Activated T-helper 1 cell treated with anti-CD3 and anti-CD28 coated beads, Interleukin-2, amount 50 U/mL, for 16 hours (primary cell): Measurements from ENCODE around the gene TRIM48.
"Not testable (repeated sequence)": the region's sequence is repeated elsewhere in the genome, so short reads cannot be mapped to it uniquely, and the experiment has no call there.

Experiments
- DNase-seq, 2 donors: peaks; one replicate each; pipeline ENCODE4 v3.0.0-alpha.2; 2020; ENCODE audit warnings: low read depth in 1 of 2, low spot score in 1 of 2

Gene TRIM48, protein sequence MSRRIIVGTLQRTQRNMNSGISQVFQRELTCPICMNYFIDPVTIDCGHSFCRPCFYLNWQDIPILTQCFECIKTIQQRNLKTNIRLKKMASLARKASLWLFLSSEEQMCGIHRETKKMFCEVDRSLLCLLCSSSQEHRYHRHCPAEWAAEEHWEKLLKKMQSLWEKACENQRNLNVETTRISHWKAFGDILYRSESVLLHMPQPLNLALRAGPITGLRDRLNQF

DNA sequence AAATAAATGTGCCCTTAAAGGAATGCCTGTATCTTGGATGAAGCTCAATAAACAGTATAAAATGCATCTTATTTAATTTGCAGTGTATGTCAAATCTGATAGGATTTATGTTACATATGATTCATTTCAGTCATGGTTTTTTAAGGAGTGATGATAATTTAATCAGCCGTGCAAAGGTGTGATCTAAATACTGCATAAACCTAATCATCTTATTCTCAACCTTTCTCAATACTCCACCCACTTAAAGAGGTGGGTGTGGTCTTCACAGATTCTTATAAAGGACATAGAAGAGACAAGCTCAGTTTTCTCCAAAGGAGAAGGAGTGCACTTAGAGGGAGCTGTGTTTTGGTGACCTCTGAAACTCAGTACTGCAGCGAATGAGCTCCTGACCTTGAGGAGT lies at the start of gene TRIM48:
Gene TRIM48 (plus strand): TSS at position 301 of the 400 bp plus-strand sequence. CDS start 113 bp downstream, outside the sequence.
- DNase-seq, result not testable (repeated sequence)

GRCh38 chr11:55238316-55238715 lies 23.6 kb upstream of the TRIM48 start:
- not testable (repeated sequence) for DNase-seq

DNA sequence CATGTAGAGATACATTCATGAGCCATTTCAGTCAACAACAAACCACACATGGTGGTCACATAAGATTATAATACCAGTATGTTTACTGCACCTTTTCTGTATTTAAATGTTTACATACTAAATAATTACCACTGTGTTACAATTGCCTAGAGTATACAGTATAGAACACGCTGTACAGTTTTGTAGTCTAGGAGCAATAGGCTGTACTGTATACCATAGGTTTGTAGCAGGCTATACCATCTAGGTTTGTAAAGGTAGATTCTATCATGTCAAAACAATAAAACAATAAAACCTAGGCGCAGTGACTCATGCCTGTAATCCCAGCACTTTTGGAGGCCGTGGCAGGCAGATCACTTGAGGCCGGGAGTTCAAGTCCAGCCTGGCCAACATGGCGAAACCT lies 1.1 kb downstream of the TRIM48 start:
- no peak for DNase-seq
